K562 (cell line): ENCODE data around the gene ANO2.

ENCODE experiments used
- CCAR2 ChIP-seq: fragments of 200-400 bp; formaldehyde crosslinking; IDR thresholded peaks from 2 replicates; pipeline ENCODE4 v1.6.1; 2017; ENCODE audit warnings: mild to moderate bottlenecking, low read depth, low read length
- CEBPB ChIP-seq: fragments of 450-650 bp; IDR thresholded peaks from 2 replicates; pipeline ENCODE4 v1.6.1; 2016; ENCODE audit warnings: missing genetic modification characterization, missing compliant biosample characterization
- CHD1 ChIP-seq: fragments of 200-600 bp; sonication (generic); IDR thresholded peaks from one replicate; pipeline ENCODE4 v1.6.1; 2012; ENCODE audit warnings: mild to moderate bottlenecking, moderate library complexity, low read length, inconsistent platforms
- CREB1 ChIP-seq, 2 experiments: sonication (generic) in 1 of 2; formaldehyde crosslinking in 1 of 2; IDR thresholded peaks; 2 replicates each; pipeline versions ENCODE4 v1.6.1 to v1.8.0; 2012 to 2022; ENCODE audit warnings: inconsistent platforms in 1 of 2, mild to moderate bottlenecking in 1 of 2, missing genetic modification reagents in 1 of 2, moderate library complexity in 1 of 2
- FOXJ3 ChIP-seq: sonication (generic); formaldehyde crosslinking; IDR thresholded peaks from 2 replicates; pipeline ENCODE4 v1.4.0; 2020; ENCODE audit warnings: mild to moderate bottlenecking, missing genetic modification reagents
- FOXK2 ChIP-seq, 2 experiments: fragments of 450-650 bp; IDR thresholded peaks in 1 of 2; conservative IDR thresholded peaks in 1 of 2; 2 replicates each; pipeline ENCODE4 v1.6.1; 2016; ENCODE audit warnings: low read depth in 2 of 2, mild to moderate bottlenecking in 1 of 2
- MED1 ChIP-seq: sonication (generic); formaldehyde crosslinking; IDR thresholded peaks from 2 replicates; pipeline ENCODE4 v1.8.1; 2023; ENCODE audit warnings: missing genetic modification reagents, borderline replicate concordance
- POLR2A ChIP-seq: fragments of 450-650 bp; conservative IDR thresholded peaks from 2 replicates; pipeline ENCODE4 v1.6.1; 2016
- RAD21 ChIP-seq, 2 experiments: fragments of 250-450 bp in 1 of 2; fragments of 450-650 bp in 1 of 2; sonication (Bioruptor Pico) in 1 of 2; formaldehyde crosslinking in 1 of 2; IDR thresholded peaks in 1 of 2; conservative IDR thresholded peaks in 1 of 2; 2 replicates each; pipeline versions ENCODE4 v1.4.0 to v1.8.0; 2020 to 2022; ENCODE audit warnings: mild to moderate bottlenecking in 2 of 2, moderate library complexity in 1 of 2
- RFX1 ChIP-seq: fragments of 450-650 bp; IDR thresholded peaks from 2 replicates; pipeline ENCODE4 v1.6.1; 2016; ENCODE audit warnings: mild to moderate bottlenecking, moderate library complexity
- RFX5 ChIP-seq: IDR thresholded peaks from 2 replicates; pipeline ENCODE4 v1.6.1; 2011; ENCODE audit warnings: low read depth, mild to moderate bottlenecking, improper control_type of control experiment, low read length
- TF ChIP-seq, protein P1 (sequence below): fragments of 250-450 bp; sonication (Bioruptor Pico); IDR thresholded peaks from 2 replicates; pipeline ENCODE4 v1.5.0; 2020; ENCODE audit warnings: mild to moderate bottlenecking
- TF ChIP-seq, protein P2 (sequence below), 3 experiments: IDR thresholded peaks in 2 of 3; conservative IDR thresholded peaks in 1 of 3; 2 replicates each; pipeline ENCODE4 v1.5.1; 2011 to 2012; ENCODE audit warnings: low read length in 3 of 3, mild to moderate bottlenecking in 3 of 3, control low read depth in 2 of 3, improper control_type of control experiment in 1 of 3, inconsistent platforms in 1 of 3, low read depth in 1 of 3, mixed read lengths in 1 of 3, moderate library complexity in 1 of 3; ENCODE audit not compliant: insufficient read depth in 2 of 3

DNA sequence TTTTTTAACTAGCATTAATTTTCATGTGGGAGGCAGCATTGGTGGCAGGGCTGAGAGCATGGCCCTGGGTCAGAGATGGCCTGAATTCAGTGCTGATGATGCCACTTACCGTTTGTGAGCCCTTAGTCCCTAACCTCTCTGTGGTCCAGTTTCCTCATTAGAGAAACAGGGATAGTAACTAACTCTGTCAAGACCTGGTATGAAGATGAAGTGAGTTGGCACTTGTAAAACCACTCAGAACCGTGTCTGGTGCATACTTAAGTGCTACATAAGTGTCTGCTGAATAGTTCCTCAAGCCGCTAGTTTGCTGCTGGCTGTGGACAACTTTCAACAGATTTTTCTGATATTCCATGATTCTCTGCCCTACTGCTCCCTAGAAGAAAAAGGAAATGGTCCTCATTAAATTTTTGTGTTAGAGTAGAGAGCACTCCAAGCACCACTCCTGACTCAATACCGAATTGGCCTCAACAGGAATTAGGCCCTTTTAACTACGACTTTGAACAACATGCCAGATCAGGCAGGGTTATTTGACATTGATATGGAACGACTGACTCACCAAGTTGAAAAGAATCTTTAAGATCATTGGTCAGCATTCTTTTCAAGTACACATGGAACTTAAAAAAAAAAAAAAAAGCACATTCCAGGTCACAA, 250.2 kb downstream of the ANO2 start:
- no peak for TF ChIP-seq CEBPB
- TF ChIP-seq RAD21 (CRISPR knock-in tag; conservative IDR thresholded peaks at IDR 0.05 in 1 of 2, IDR thresholded peaks at IDR 0.05 in 1 of 2): no peak
- no peak for TF ChIP-seq CCAR2
- no peak for TF ChIP-seq POLR2A
- no peak for TF ChIP-seq MED1
- TF ChIP-seq RFX5: no peak
- no peak for TF ChIP-seq CHD1
- no peak for TF ChIP-seq FOXK2 (conservative IDR thresholded peaks at IDR 0.05 in 1 of 2, IDR thresholded peaks at IDR 0.05 in 1 of 2; ENCODE audit: low read depth in 2 of 2)
- TF ChIP-seq, protein P1, sequence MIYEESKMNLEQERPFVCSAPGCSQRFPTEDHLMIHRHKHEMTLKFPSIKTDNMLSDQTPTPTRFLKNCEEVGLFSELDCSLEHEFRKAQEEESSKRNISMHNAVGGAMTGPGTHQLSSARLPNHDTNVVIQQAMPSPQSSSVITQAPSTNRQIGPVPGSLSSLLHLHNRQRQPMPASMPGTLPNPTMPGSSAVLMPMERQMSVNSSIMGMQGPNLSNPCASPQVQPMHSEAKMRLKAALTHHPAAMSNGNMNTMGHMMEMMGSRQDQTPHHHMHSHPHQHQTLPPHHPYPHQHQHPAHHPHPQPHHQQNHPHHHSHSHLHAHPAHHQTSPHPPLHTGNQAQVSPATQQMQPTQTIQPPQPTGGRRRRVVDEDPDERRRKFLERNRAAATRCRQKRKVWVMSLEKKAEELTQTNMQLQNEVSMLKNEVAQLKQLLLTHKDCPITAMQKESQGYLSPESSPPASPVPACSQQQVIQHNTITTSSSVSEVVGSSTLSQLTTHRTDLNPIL (CRISPR knock-in tag): no peak
- no peak for TF ChIP-seq RFX1
- TF ChIP-seq, protein P2, sequence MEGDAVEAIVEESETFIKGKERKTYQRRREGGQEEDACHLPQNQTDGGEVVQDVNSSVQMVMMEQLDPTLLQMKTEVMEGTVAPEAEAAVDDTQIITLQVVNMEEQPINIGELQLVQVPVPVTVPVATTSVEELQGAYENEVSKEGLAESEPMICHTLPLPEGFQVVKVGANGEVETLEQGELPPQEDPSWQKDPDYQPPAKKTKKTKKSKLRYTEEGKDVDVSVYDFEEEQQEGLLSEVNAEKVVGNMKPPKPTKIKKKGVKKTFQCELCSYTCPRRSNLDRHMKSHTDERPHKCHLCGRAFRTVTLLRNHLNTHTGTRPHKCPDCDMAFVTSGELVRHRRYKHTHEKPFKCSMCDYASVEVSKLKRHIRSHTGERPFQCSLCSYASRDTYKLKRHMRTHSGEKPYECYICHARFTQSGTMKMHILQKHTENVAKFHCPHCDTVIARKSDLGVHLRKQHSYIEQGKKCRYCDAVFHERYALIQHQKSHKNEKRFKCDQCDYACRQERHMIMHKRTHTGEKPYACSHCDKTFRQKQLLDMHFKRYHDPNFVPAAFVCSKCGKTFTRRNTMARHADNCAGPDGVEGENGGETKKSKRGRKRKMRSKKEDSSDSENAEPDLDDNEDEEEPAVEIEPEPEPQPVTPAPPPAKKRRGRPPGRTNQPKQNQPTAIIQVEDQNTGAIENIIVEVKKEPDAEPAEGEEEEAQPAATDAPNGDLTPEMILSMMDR (IDR thresholded peaks at IDR 0.05 in 2 of 3, conservative IDR thresholded peaks at IDR 0.05 in 1 of 3; ENCODE audit: insufficient read depth in 2 of 3, low read depth in 1 of 3, low read length in 3 of 3): no peak
- TF ChIP-seq FOXJ3: no peak
- no peak for TF ChIP-seq CREB1 (IDR thresholded peaks at IDR 0.05)
- no peak for TF ChIP-seq CREB1 (CRISPR knock-in tag; IDR thresholded peaks at IDR 0.05)
